ENCODE results near the gene XKRX.

GRCh38 chrX:100944601-100945000 is 15.9 kb upstream of the XKRX start:
- TF ChIP-seq POLR2A (IDR thresholded peaks at IDR 0.05; ENCODE audit: extremely low read depth, insufficient read length), result no peak
- TF ChIP-seq, protein P1, sequence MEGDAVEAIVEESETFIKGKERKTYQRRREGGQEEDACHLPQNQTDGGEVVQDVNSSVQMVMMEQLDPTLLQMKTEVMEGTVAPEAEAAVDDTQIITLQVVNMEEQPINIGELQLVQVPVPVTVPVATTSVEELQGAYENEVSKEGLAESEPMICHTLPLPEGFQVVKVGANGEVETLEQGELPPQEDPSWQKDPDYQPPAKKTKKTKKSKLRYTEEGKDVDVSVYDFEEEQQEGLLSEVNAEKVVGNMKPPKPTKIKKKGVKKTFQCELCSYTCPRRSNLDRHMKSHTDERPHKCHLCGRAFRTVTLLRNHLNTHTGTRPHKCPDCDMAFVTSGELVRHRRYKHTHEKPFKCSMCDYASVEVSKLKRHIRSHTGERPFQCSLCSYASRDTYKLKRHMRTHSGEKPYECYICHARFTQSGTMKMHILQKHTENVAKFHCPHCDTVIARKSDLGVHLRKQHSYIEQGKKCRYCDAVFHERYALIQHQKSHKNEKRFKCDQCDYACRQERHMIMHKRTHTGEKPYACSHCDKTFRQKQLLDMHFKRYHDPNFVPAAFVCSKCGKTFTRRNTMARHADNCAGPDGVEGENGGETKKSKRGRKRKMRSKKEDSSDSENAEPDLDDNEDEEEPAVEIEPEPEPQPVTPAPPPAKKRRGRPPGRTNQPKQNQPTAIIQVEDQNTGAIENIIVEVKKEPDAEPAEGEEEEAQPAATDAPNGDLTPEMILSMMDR (IDR thresholded peaks at IDR 0.05; ENCODE audit: low read depth, low read length), result no peak
- TF ChIP-seq, protein P2, sequence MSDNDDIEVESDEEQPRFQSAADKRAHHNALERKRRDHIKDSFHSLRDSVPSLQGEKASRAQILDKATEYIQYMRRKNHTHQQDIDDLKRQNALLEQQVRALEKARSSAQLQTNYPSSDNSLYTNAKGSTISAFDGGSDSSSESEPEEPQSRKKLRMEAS (IDR thresholded peaks at IDR 0.05; ENCODE audit: low read depth, low read length), result no peak

Data from NB4 (cell line).